HCT116 (cell line): Measurements from ENCODE around the gene ALDH4A1. TPM values are rescaled to one million over a fixed set of nuclear protein-coding genes. Genes with fewer than 3 reads are reported as not detected.

Experiments
- ATAC-seq: fragments of 200-7000 bp; cut with Tn5 transposase; 2 replicates; pipeline ENCODE4 v1.9.1; 2020; ENCODE audit warnings: mild to moderate bottlenecking, moderate library complexity
- BruUV-seq: library from RNA; stranded (reverse); fragments of 400-500 nt; replicated peaks from 2 replicates; lab custom pipeline; 2021; lab: Mats Ljungman, UMichigan
- CTCF ChIA-PET: fragments of 300-600 bp; sonication (Branson Sonifier 250); formaldehyde crosslinking; loops from one replicate; lab custom pipeline; 2021; ENCODE audit warnings: antibody characterized with exemption; lab: Charles Lee
- POLR2A ChIA-PET: fragments of 300-600, 350-600 bp; sonication (Branson Sonifier 250); formaldehyde crosslinking; loops from one replicate; lab custom pipeline; 2021; ENCODE audit warnings: antibody characterized with exemption; lab: Charles Lee
- RAD21 ChIA-PET, 2 experiments: fragments of 300-600 bp; sonication (Branson Sonifier 250); formaldehyde crosslinking; loops; one replicate each; lab custom pipeline; 2023; ENCODE audit warnings: low total read pairs in 2 of 2; ENCODE audit not compliant: uncharacterized antibody in 2 of 2, unreplicated experiment in 2 of 2, low non-redundant PET in 1 of 2; lab: Charles Lee
- DNase-seq: peaks from one replicate; pipeline ENCODE4 v3.0.0-alpha.2; 2010; ENCODE audit warnings: low read depth, low spot score
- H2AFZ ChIP-seq: fragments of 200-600 bp; shearing (Covaris generic), sonication (generic); 2 replicates; pipeline ENCODE4 v1.6.1; 2017; ENCODE audit warnings: low read depth, mixed run types, mixed read lengths, antibody characterized with exemption, low read length; ENCODE audit not compliant: poor library complexity, severe bottlenecking
- H3K27ac ChIP-seq: 2 replicates; pipeline ENCODE4 v1.5.1; 2012; ENCODE audit warnings: low read depth, low read length
- H3K27me3 ChIP-seq: fragments of 200-600 bp; sonication (generic); 2 replicates; pipeline ENCODE4 v1.6.1; 2016; ENCODE audit warnings: mixed run types, low read length, mixed read lengths; ENCODE audit not compliant: insufficient read depth
- H3K36me3 ChIP-seq, 2 experiments: fragments of 200-500 bp in 1 of 2; fragments of 200-600 bp in 1 of 2; sonication (Bioruptor generic) in 1 of 2; sonication (generic) in 1 of 2; 2 replicates each; pipeline versions ENCODE4 v1.5.1 to v1.6.1; 2014 to 2016; ENCODE audit warnings: low read length in 2 of 2, inconsistent platforms in 1 of 2, mixed read lengths in 1 of 2, mixed run types in 1 of 2; ENCODE audit not compliant: insufficient read depth in 2 of 2, control insufficient read depth in 1 of 2
- H3K4me1 ChIP-seq, 2 experiments: fragments of 200-600 bp in 1 of 2; sonication (generic) in 1 of 2; 2 replicates each; pipeline versions ENCODE4 v1.5.1 to v1.6.1; 2012 to 2017; ENCODE audit warnings: low read length in 2 of 2, inconsistent platforms in 1 of 2, mild to moderate bottlenecking in 1 of 2, mixed read lengths in 1 of 2, mixed run types in 1 of 2, moderate library complexity in 1 of 2; ENCODE audit not compliant: insufficient read depth in 2 of 2, control insufficient read depth in 1 of 2
- H3K4me2 ChIP-seq: fragments of 200-600 bp; sonication (generic); 2 replicates; pipeline ENCODE4 v1.6.1; 2017; ENCODE audit warnings: mixed run types, low read length, mixed read lengths
- H3K4me3 ChIP-seq, 2 experiments: fragments of 200-600 bp in 1 of 2; sonication (generic) in 1 of 2; replicated peaks in 1 of 2; 2 replicates each; pipeline ENCODE4 v1.5.1; 2011 to 2016; ENCODE audit warnings: low read length in 2 of 2, control low read depth in 1 of 2, low read depth in 1 of 2, mild to moderate bottlenecking in 1 of 2, mixed read lengths in 1 of 2, mixed run types in 1 of 2
- H3K79me2 ChIP-seq: fragments of 200-600 bp; sonication (generic); 2 replicates; pipeline ENCODE4 v1.6.1; 2017; ENCODE audit warnings: mild to moderate bottlenecking, mixed run types, low read length, moderate library complexity, mixed read lengths; ENCODE audit not compliant: insufficient read depth
- H3K9ac ChIP-seq: fragments of 200-600 bp; sonication (generic); 2 replicates; pipeline ENCODE4 v1.6.1; 2016; ENCODE audit warnings: low read length, mixed read lengths
- H3K9me2 ChIP-seq: fragments of 200-600 bp; sonication (generic), shearing (Covaris generic); 2 replicates; pipeline ENCODE4 v1.6.1; 2017; ENCODE audit warnings: mixed run types, mild to moderate bottlenecking, moderate library complexity; ENCODE audit not compliant: insufficient read depth
- H3K9me3 ChIP-seq, 2 experiments: fragments of 200-500 bp in 1 of 2; fragments of 200-600 bp in 1 of 2; sonication (Bioruptor generic) in 1 of 2; sonication (generic) in 1 of 2; 2 replicates each; pipeline ENCODE4 v1.6.1; 2014 to 2017; ENCODE audit warnings: low read length in 2 of 2, mixed read lengths in 2 of 2, inconsistent platforms in 1 of 2, low read depth in 1 of 2, mild to moderate bottlenecking in 1 of 2, mixed run types in 1 of 2, moderate library complexity in 1 of 2; ENCODE audit not compliant: control insufficient read depth in 1 of 2, insufficient read depth in 1 of 2
- H4K20me1 ChIP-seq: fragments of 200-600 bp; sonication (generic), shearing (Covaris generic); 2 replicates; pipeline ENCODE4 v1.6.1; 2017; ENCODE audit warnings: mixed run types, mild to moderate bottlenecking, moderate library complexity; ENCODE audit not compliant: insufficient read depth
- EGR1 ChIP-seq: IDR thresholded peaks from 2 replicates; pipeline ENCODE4 v1.6.1; 2012; ENCODE audit warnings: low read depth
- YY1 ChIP-seq: IDR thresholded peaks from 2 replicates; pipeline ENCODE4 v1.6.1; 2011; ENCODE audit warnings: low read length, low read depth, moderate library complexity, mild to moderate bottlenecking; ENCODE audit not compliant: insufficient replicate concordance; ENCODE audit errors: extremely low read depth
- intact Hi-C: fragments of 100-400 bp; cut with micrococcal nuclease; formaldehyde crosslinking; loops from 2 replicates; pipeline ENCODE4 v1.10.0; 2022
- total RNA-seq: library from RNA; stranded (reverse); gene quantifications from one replicate; pipeline ENCODE4 v1.2.1, GENCODE V29; 2021; ENCODE audit not compliant: unreplicated experiment
- TF ChIP-seq, protein P1 (sequence below): IDR thresholded peaks from 2 replicates; pipeline ENCODE4 v1.6.1; 2012; ENCODE audit warnings: low read depth

ALDH4A1 gene
- total RNA-seq, 1 experiment from 2014 or later, result 12.6 TPM

DNA sequence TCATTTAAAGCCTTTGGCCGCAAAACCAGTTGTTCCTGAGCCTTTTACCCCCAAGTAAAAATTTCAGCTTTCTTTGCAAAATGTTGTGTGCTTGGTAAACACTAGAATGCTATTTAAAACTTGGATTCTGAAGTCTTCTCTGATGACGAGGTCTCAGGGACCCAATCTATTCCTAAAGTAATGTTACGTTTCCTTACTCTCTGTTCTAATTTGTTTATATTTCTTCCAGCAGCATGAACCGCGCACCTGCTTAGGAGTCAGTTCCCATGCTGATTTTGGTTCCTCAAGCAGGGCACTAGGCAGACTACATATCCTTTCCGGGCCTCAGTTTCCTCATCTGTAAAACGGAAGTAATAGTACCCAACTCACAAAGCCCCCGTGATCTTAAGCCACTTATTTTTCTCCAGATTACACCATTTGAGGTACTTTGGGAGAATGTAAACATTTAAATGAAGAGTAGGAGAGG, 969 bp upstream of the ALDH4A1 start:
- POLR2A ChIA-PET, result interaction anchor here (0.9 kb wide), 2 partner anchors 10 to 70 kb away, joined by 3 to 4 read pairs; no protein-coding TSS in a partner anchor
- H3K36me3 ChIP-seq, result no peaks in the 10 kb centered on the region
- TF ChIP-seq, protein P1, sequence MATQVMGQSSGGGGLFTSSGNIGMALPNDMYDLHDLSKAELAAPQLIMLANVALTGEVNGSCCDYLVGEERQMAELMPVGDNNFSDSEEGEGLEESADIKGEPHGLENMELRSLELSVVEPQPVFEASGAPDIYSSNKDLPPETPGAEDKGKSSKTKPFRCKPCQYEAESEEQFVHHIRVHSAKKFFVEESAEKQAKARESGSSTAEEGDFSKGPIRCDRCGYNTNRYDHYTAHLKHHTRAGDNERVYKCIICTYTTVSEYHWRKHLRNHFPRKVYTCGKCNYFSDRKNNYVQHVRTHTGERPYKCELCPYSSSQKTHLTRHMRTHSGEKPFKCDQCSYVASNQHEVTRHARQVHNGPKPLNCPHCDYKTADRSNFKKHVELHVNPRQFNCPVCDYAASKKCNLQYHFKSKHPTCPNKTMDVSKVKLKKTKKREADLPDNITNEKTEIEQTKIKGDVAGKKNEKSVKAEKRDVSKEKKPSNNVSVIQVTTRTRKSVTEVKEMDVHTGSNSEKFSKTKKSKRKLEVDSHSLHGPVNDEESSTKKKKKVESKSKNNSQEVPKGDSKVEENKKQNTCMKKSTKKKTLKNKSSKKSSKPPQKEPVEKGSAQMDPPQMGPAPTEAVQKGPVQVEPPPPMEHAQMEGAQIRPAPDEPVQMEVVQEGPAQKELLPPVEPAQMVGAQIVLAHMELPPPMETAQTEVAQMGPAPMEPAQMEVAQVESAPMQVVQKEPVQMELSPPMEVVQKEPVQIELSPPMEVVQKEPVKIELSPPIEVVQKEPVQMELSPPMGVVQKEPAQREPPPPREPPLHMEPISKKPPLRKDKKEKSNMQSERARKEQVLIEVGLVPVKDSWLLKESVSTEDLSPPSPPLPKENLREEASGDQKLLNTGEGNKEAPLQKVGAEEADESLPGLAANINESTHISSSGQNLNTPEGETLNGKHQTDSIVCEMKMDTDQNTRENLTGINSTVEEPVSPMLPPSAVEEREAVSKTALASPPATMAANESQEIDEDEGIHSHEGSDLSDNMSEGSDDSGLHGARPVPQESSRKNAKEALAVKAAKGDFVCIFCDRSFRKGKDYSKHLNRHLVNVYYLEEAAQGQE, result no peak
- TF ChIP-seq EGR1 (no peak), YY1 (no peak)
- no peaks in the 10 kb centered on the region for H3K27me3 ChIP-seq
- CTCF ChIA-PET, result interaction anchor here (1.0 to 3.6 kb wide), 8 partner anchors 9 to 328 kb away, joined by 3 to 38 read pairs (median 4); no protein-coding TSS in a partner anchor
- no peaks in the 10 kb centered on the region for H3K9me2 ChIP-seq
- H3K4me3 ChIP-seq, result peak overlapping the region; percentile 69 to 81
- peaks cover 12 to 18% of the 10 kb centered on the region in 2 experiments for H3K4me1 ChIP-seq
- ATAC-seq (no peak), DNase-seq (no peak)
- RAD21 ChIA-PET, result interaction anchor here in 1 of 2 experiments (0.6 kb wide), 1 partner anchor 156 kb away, joined by 3 read pairs; no protein-coding TSS in a partner anchor
- H2AFZ ChIP-seq, result no peak overlapping the region
- H3K4me2 ChIP-seq, result peak overlapping the region; percentile 78
- peak overlapping the region; percentile 64 for H3K27ac ChIP-seq
- no peaks in the 10 kb centered on the region for H4K20me1 ChIP-seq
- intact Hi-C loops, result loop anchor here (5.0 to 10.0 kb wide), 2 partner anchors 109 to 751 kb away; no protein-coding TSS in a partner anchor
- peak overlapping the region; percentile 75 for H3K9ac ChIP-seq
- no peaks in the 10 kb centered on the region for H3K79me2 ChIP-seq
- H3K9me3 ChIP-seq, result no peaks in the 10 kb centered on the region
- TSS peak; percentile 89 for BruUV-seq
